Epithelial cell of proximal tubule (primary cell): ENCODE data around the gene USE1. TPM values are rescaled to one million over a fixed set of nuclear protein-coding genes. Genes with fewer than 3 reads are reported as not detected.

ENCODE experiments used
- DNase-seq: peaks from one replicate; pipeline ENCODE4 v3.0.0-alpha.2; 2011; ENCODE audit warnings: low read depth
- H3K4me3 ChIP-seq: 2 replicates; pipeline ENCODE4 v1.5.1; 2011; ENCODE audit warnings: low read depth, mild to moderate bottlenecking, low read length
- CTCF ChIP-seq: conservative IDR thresholded peaks from 2 replicates; pipeline ENCODE4 v1.5.1; 2012; ENCODE audit warnings: low read depth, mild to moderate bottlenecking, low read length
- total RNA-seq: library from RNA; depleted of rRNA; stranded (reverse); fragments of >200 nt; gene quantifications from 2 replicates; pipeline ENCODE4 v1.2.3, GENCODE V29; 2015

Gene USE1
- total RNA-seq, 1 donor from 2014 or later = 25.3 TPM

- TF ChIP-seq CTCF = no peak
Observed at GRCh38 chr19:17226002-17226933, 11.1 kb downstream of the USE1 start, which contains the start of gene OCEL1. Gene OCEL1 (plus strand): TSS chr19:17226226. CDS start chr19:17226248, 22 bp downstream.

GRCh38 chr19:17227798-17228367, 12.7 kb downstream of the USE1 start:
- peak overlapping the region; percentile 13 for H3K4me3 ChIP-seq
- DNase-seq = no peak
- TF ChIP-seq CTCF = no peak

More at GRCh38 chr19:17226002-17226933, 11.1 kb downstream of the USE1 start, which contains the start of gene OCEL1:
- peak within 1 kb of the TSS; percentile 82 for H3K4me3 ChIP-seq
- DNase-seq = peak; percentile 71

GRCh38 chr19:17229890-17230289, 14.7 kb downstream of the USE1 start:
- TF ChIP-seq CTCF = no peak
- no peak overlapping the region for H3K4me3 ChIP-seq
- DNase-seq = no peak

- DNase-seq = no peak
- no peak overlapping the region for H3K4me3 ChIP-seq
- no peak for TF ChIP-seq CTCF
Observed at GRCh38 chr19:17232258-17232657, 17.1 kb downstream of the USE1 start.

GRCh38 chr19:17234911-17235299, 19.7 kb downstream of the USE1 start:
- no peak for TF ChIP-seq CTCF
- H3K4me3 ChIP-seq = peak overlapping the region; percentile 45
- no peak for DNase-seq

GRCh38 chr19:17235300-17235970, 20.3 kb downstream of the USE1 start:
- peak overlapping the region; percentile 45 for H3K4me3 ChIP-seq
- TF ChIP-seq CTCF = no peak
- no peak for DNase-seq
